GM19455 (cell line): ENCODE data around the gene CD209.
"Not testable (repeated sequence)": the region's sequence is repeated elsewhere in the genome, so short reads cannot be mapped to it uniquely, and the experiment has no call there.

Experiments
- ATAC-seq: cut with Tn5 transposase; IDR thresholded peaks from one replicate; pipeline ENCODE4 v1.9.1; 2021; ENCODE audit not compliant: unreplicated experiment

CD209 gene

GRCh38 chr19:7746903-7747884 is at the start of gene CD209:
CD209 (minus strand) TSS chr19:7747534; CDS start chr19:7747511, 23 bp downstream.
- ATAC-seq = no peak

GRCh38 chr19:7795555-7796161 is 48.3 kb upstream of the CD209 start:
- ATAC-seq = no peak

- ATAC-seq = no peak
These were observed 46.2 kb upstream of the CD209 start for GRCh38 chr19:7793493-7793892.

GRCh38 chr19:7792701-7793100 is 45.4 kb upstream of the CD209 start:
- ATAC-seq = not testable (repeated sequence)

- ATAC-seq = no peak
These were observed 44.9 kb upstream of the CD209 start for GRCh38 chr19:7792281-7792680.

- ATAC-seq = no peak
These were observed 43.1 kb upstream of the CD209 start for GRCh38 chr19:7790416-7790815.

- no peak for ATAC-seq
These were observed 42.1 kb upstream of the CD209 start for GRCh38 chr19:7789447-7789846.

- ATAC-seq = no peak
These were observed 41.6 kb upstream of the CD209 start for GRCh38 chr19:7788933-7789323.

- ATAC-seq = no peak
These were observed 41.0 kb upstream of the CD209 start for GRCh38 chr19:7788178-7788932.

GRCh38 chr19:7787602-7788177 is 40.4 kb upstream of the CD209 start:
- ATAC-seq = no peak

- ATAC-seq = no peak
These were observed 39.8 kb upstream of the CD209 start for GRCh38 chr19:7787141-7787540.

GRCh38 chr19:7784856-7785255 is 37.5 kb upstream of the CD209 start:
- no peak for ATAC-seq

- no peak for ATAC-seq
These were observed 36.7 kb upstream of the CD209 start for GRCh38 chr19:7783991-7784423.

- ATAC-seq = no peak
These were observed 33.8 kb upstream of the CD209 start for GRCh38 chr19:7781157-7781556.

- no peak for ATAC-seq
These were observed 32.5 kb upstream of the CD209 start for GRCh38 chr19:7779631-7780486.

GRCh38 chr19:7778081-7778480 is 30.7 kb upstream of the CD209 start:
- ATAC-seq = no peak

- no peak for ATAC-seq
These were observed 28.4 kb upstream of the CD209 start for GRCh38 chr19:7775761-7776160.

GRCh38 chr19:7773841-7774240 is 26.5 kb upstream of the CD209 start:
- ATAC-seq = no peak

- ATAC-seq = no peak
These were observed 25.5 kb upstream of the CD209 start for GRCh38 chr19:7772752-7773291.

GRCh38 chr19:7771072-7771471 is 23.7 kb upstream of the CD209 start:
- no peak for ATAC-seq
